DND-41 (cell line): ENCODE data around the gene NGFR.

ENCODE experiments used
- EZH2 ChIP-seq: IDR thresholded peaks from 3 replicates; pipeline ENCODE4 v1.6.1; 2012; ENCODE audit warnings: borderline replicate concordance, low read depth, mild to moderate bottlenecking, moderate library complexity, low read length, inconsistent platforms; ENCODE audit not compliant: severe bottlenecking
- TF ChIP-seq, protein P1 (sequence below): IDR thresholded peaks from 2 replicates; pipeline ENCODE4 v1.5.1; 2012; ENCODE audit warnings: borderline replicate concordance, low read length, moderate library complexity, mild to moderate bottlenecking; ENCODE audit not compliant: poor library complexity, severe bottlenecking; ENCODE audit errors: extremely low read depth

DNA sequence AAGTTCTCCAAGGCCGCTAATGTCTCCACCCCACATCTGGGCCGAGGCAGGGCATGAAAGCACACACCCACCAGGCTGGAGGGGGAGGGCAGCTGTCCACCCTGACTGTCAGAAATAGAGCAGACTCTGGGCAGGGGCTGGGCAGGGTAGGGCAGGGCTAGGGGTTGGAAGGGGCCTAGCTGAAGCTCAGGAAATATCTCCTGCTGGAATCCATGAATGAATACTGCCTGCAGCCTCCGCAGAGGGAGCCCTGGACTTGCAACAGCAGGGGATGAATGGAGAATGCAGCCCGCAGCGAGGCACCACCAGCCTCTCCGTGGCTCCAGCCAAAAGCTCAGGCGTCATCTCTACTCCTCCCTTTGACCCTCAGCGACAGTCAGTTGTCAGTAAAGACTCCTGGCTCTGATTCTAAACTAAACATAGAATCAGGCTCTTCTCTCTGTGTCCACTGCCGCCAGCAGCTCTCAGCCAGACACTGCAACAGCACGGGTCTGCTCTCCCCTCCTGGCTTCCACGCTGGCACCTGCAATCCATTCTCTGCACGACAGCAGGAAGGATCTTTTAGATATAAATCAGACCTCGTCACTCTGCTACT, 23.9 kb upstream of the NGFR start:
- TF ChIP-seq, protein P1, sequence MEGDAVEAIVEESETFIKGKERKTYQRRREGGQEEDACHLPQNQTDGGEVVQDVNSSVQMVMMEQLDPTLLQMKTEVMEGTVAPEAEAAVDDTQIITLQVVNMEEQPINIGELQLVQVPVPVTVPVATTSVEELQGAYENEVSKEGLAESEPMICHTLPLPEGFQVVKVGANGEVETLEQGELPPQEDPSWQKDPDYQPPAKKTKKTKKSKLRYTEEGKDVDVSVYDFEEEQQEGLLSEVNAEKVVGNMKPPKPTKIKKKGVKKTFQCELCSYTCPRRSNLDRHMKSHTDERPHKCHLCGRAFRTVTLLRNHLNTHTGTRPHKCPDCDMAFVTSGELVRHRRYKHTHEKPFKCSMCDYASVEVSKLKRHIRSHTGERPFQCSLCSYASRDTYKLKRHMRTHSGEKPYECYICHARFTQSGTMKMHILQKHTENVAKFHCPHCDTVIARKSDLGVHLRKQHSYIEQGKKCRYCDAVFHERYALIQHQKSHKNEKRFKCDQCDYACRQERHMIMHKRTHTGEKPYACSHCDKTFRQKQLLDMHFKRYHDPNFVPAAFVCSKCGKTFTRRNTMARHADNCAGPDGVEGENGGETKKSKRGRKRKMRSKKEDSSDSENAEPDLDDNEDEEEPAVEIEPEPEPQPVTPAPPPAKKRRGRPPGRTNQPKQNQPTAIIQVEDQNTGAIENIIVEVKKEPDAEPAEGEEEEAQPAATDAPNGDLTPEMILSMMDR, result no peak
- no peak for TF ChIP-seq EZH2
